ENCODE measurements around the gene NIT1. TPM values are rescaled to one million over a fixed set of nuclear protein-coding genes. Genes with fewer than 3 reads are reported as not detected.

Gene NIT1
- total RNA-seq, 1 experiment from 2014 or later: 52.9 TPM

- CTCF ChIA-PET: interaction anchor here (0.7 to 0.8 kb wide), 2 partner anchors 104 to 151 kb away, joined by 4 to 9 read pairs; partner anchors contain the start of gene TOMM40L
- Mint-ChIP-seq H3K27ac (ENCODE audit: unreplicated experiment) (no peak overlapping the region), H3K27me3 (ENCODE audit: unreplicated experiment) (no peaks in the 10 kb centered on the region), H3K4me3 (ENCODE audit: low read depth, unreplicated experiment) (no peak overlapping the region), H3K4me1 (ENCODE audit: low read depth, unreplicated experiment) (peaks cover 16% of the 10 kb centered on the region), H3K9me3 (ENCODE audit: low read depth, unreplicated experiment) (no peaks in the 10 kb centered on the region), H3K36me3 (ENCODE audit: insufficient read depth, unreplicated experiment) (peaks cover 90% of the 10 kb centered on the region)
- no peak for DNase-seq
- TF ChIP-seq CTCF (IDR thresholded peaks at IDR 0.05; ENCODE audit: unreplicated experiment): no peak
- intact Hi-C loops (cut with micrococcal nuclease; ENCODE audit: unreplicated experiment): no loop called here
- BruUV-seq (replicated peaks): no TSS peak
Observed at GRCh38 chr1:161121834-161122233, 3.9 kb downstream of the NIT1 start.

- intact Hi-C loops (cut with micrococcal nuclease; ENCODE audit: unreplicated experiment): no loop called here
- CTCF ChIA-PET: no interaction called here
- H3K9me3 Mint-ChIP-seq (ENCODE audit: low read depth, unreplicated experiment): no peaks in the 10 kb centered on the region
- peaks cover 16% of the 10 kb centered on the region for H3K4me1 Mint-ChIP-seq (ENCODE audit: low read depth, unreplicated experiment)
- H3K27ac Mint-ChIP-seq (ENCODE audit: unreplicated experiment): no peak overlapping the region
- no peak for TF ChIP-seq CTCF (IDR thresholded peaks at IDR 0.05; ENCODE audit: unreplicated experiment)
- H3K27me3 Mint-ChIP-seq (ENCODE audit: unreplicated experiment): no peaks in the 10 kb centered on the region
- DNase-seq: no peak
- H3K4me3 Mint-ChIP-seq (ENCODE audit: low read depth, unreplicated experiment): no peak overlapping the region
- peaks cover 84% of the 10 kb centered on the region for H3K36me3 Mint-ChIP-seq (ENCODE audit: insufficient read depth, unreplicated experiment)
- no TSS peak for BruUV-seq (replicated peaks)
Observed at GRCh38 chr1:161122967-161123366, 5.1 kb downstream of the NIT1 start.

GRCh38 chr1:161127649-161128048 is 9.7 kb downstream of the NIT1 start:
- no peak for DNase-seq
- Mint-ChIP-seq H3K4me3 (ENCODE audit: low read depth, unreplicated experiment) (no peak overlapping the region), H3K27ac (ENCODE audit: unreplicated experiment) (no peak overlapping the region), H3K4me1 (ENCODE audit: low read depth, unreplicated experiment) (peaks cover 16% of the 10 kb centered on the region), H3K27me3 (ENCODE audit: unreplicated experiment) (no peaks in the 10 kb centered on the region), H3K36me3 (ENCODE audit: insufficient read depth, unreplicated experiment) (peaks cover 57% of the 10 kb centered on the region), H3K9me3 (ENCODE audit: low read depth, unreplicated experiment) (no peaks in the 10 kb centered on the region)
- CTCF ChIA-PET: interaction anchor here (0.6 to 1.3 kb wide), 2 partner anchors 10 to 151 kb away, joined by 3 to 6 read pairs; partner anchors contain the start of genes NIT1 and PFDN2
- no peak for TF ChIP-seq CTCF (IDR thresholded peaks at IDR 0.05; ENCODE audit: unreplicated experiment)
- intact Hi-C loops (cut with micrococcal nuclease; ENCODE audit: unreplicated experiment): no loop called here
- BruUV-seq (replicated peaks): no TSS peak

- DNase-seq: no peak
- intact Hi-C loops (cut with micrococcal nuclease; ENCODE audit: unreplicated experiment): no loop called here
- BruUV-seq (replicated peaks): no TSS peak
- H3K9me3 Mint-ChIP-seq (ENCODE audit: low read depth, unreplicated experiment): no peaks in the 10 kb centered on the region
- no peak overlapping the region for H3K27ac Mint-ChIP-seq (ENCODE audit: unreplicated experiment)
- CTCF ChIA-PET: interaction anchor here (0.6 to 1.3 kb wide), 2 partner anchors 11 to 152 kb away, joined by 3 to 6 read pairs; partner anchors contain the start of genes NIT1 and PFDN2
- H3K27me3 Mint-ChIP-seq (ENCODE audit: unreplicated experiment): no peaks in the 10 kb centered on the region
- peaks cover 46% of the 10 kb centered on the region for H3K36me3 Mint-ChIP-seq (ENCODE audit: insufficient read depth, unreplicated experiment)
- TF ChIP-seq CTCF (IDR thresholded peaks at IDR 0.05; ENCODE audit: unreplicated experiment): no peak
- H3K4me1 Mint-ChIP-seq (ENCODE audit: low read depth, unreplicated experiment): peaks cover 16% of the 10 kb centered on the region
- no peak overlapping the region for H3K4me3 Mint-ChIP-seq (ENCODE audit: low read depth, unreplicated experiment)
Observed at GRCh38 chr1:161128591-161129420, 10.9 kb downstream of the NIT1 start.

Measured in Calu3 (cell line).